ENCODE measurements around the gene PAFAH1B1.

- TF ChIP-seq EZH2phosphoT487 (IDR thresholded peaks at IDR 0.05; ENCODE audit: low read depth) (no peak), CTCF (IDR thresholded peaks at IDR 0.05; ENCODE audit: low read depth, low read length) (no peak)
These were observed 110.8 kb downstream of the PAFAH1B1 start for GRCh38 chr17:2704031-2704889.

All from OCI-LY3 (cell line).